ENCODE data around the gene ARFGAP3.

GRCh38 chr22:42817556-42817955 is 39.5 kb downstream of the ARFGAP3 start:
- TF ChIP-seq TAF1 (IDR thresholded peaks at IDR 0.05; ENCODE audit: low read depth, low read length) (no peak), POLR2A (IDR thresholded peaks at IDR 0.05; ENCODE audit: low read depth, low read length) (no peak), POLR2AphosphoS5 (IDR thresholded peaks at IDR 0.05; ENCODE audit: low read depth, low read length) (no peak), POU2F2 (IDR thresholded peaks at IDR 0.05; ENCODE audit: low read depth, low read length) (no peak), PAX5 (IDR thresholded peaks at IDR 0.05; ENCODE audit: insufficient read depth, low read length, severe bottlenecking) (no peak), SPI1 (IDR thresholded peaks at IDR 0.05; ENCODE audit: low read depth, low read length) (no peak)

All from GM12891 (cell line).